Neural cell (in vitro differentiated cells): ENCODE measurements around the gene RTN4R.

Experiments used
- CTCF ChIP-seq: fragments of 450-650 bp; IDR thresholded peaks from 2 replicates; pipeline ENCODE4 v1.5.1; 2014; ENCODE audit warnings: antibody characterized with exemption, mild to moderate bottlenecking, moderate library complexity; ENCODE audit not compliant: poor library complexity, severe bottlenecking
- EP300 ChIP-seq: fragments of 450-650 bp; conservative IDR thresholded peaks from 2 replicates; pipeline ENCODE4 v1.6.1; 2014; ENCODE audit warnings: antibody characterized with exemption, mild to moderate bottlenecking, moderate library complexity; ENCODE audit not compliant: poor library complexity, severe bottlenecking
- RAD21 ChIP-seq: fragments of 450-650 bp; conservative IDR thresholded peaks from 2 replicates; pipeline ENCODE4 v1.6.1; 2014; ENCODE audit warnings: antibody characterized with exemption, mild to moderate bottlenecking, moderate library complexity
- REST ChIP-seq: IDR thresholded peaks from 2 replicates; pipeline ENCODE4 v1.6.1; 2012; ENCODE audit warnings: borderline replicate concordance
- TAF1 ChIP-seq: IDR thresholded peaks from 2 replicates; pipeline ENCODE4 v1.6.1; 2012; ENCODE audit warnings: low read depth

GRCh38 chr22:20230777-20231420 is 37.2 kb downstream of the RTN4R start:
- TF ChIP-seq CTCF (no peak), REST (no peak), TAF1 (no peak), RAD21 (no peak), EP300 (no peak)
